Panc1 (cell line): ENCODE measurements around the gene FMOD.

Experiments used
- POLR2AphosphoS5 ChIP-seq: IDR thresholded peaks from 2 replicates; pipeline ENCODE4 v1.6.1; 2012; ENCODE audit warnings: mild to moderate bottlenecking, low read depth, low read length, moderate library complexity
- REST ChIP-seq, 2 experiments: IDR thresholded peaks; 2 replicates each; pipeline ENCODE4 v1.6.1; 2011 to 2012; ENCODE audit warnings: low read depth in 2 of 2, control low read depth in 1 of 2, low read length in 1 of 2, mild to moderate bottlenecking in 1 of 2, moderate library complexity in 1 of 2; ENCODE audit not compliant: insufficient read depth in 1 of 2
- TF ChIP-seq, protein P1 (sequence below): fragments of 450-650 bp; IDR thresholded peaks from 2 replicates; pipeline ENCODE4 v1.5.1; 2017; ENCODE audit warnings: mild to moderate bottlenecking

DNA sequence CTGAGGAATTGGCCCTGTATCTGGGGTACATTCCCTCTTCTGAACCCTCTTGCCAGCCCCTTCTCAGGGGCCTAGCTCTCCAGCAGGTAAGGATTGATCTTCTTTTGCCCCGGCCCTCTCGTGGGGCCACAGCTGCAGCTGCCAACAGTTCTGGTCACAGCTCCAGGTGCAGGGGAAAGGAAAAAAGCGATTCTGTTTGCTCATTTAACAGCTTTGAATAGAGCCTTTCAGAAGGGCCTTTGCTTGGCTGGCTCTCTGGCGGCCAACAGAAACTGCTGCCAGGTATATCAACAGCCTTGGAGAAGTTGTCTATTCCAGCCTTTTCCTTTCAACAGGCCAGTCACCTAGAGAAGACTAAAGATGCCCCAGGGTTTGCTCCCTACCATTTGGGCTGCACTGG, 16.1 kb upstream of the FMOD start:
- TF ChIP-seq, protein P1, sequence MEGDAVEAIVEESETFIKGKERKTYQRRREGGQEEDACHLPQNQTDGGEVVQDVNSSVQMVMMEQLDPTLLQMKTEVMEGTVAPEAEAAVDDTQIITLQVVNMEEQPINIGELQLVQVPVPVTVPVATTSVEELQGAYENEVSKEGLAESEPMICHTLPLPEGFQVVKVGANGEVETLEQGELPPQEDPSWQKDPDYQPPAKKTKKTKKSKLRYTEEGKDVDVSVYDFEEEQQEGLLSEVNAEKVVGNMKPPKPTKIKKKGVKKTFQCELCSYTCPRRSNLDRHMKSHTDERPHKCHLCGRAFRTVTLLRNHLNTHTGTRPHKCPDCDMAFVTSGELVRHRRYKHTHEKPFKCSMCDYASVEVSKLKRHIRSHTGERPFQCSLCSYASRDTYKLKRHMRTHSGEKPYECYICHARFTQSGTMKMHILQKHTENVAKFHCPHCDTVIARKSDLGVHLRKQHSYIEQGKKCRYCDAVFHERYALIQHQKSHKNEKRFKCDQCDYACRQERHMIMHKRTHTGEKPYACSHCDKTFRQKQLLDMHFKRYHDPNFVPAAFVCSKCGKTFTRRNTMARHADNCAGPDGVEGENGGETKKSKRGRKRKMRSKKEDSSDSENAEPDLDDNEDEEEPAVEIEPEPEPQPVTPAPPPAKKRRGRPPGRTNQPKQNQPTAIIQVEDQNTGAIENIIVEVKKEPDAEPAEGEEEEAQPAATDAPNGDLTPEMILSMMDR = no peak
- TF ChIP-seq POLR2AphosphoS5 = no peak
- no peak for TF ChIP-seq REST (IDR thresholded peaks at IDR 0.05; ENCODE audit: insufficient read depth in 1 of 2, low read depth in 2 of 2, low read length in 1 of 2)
